IMR-90 (cell line): ENCODE data around the gene P4HA2. TPM values are rescaled to one million over a fixed set of nuclear protein-coding genes. Genes with fewer than 3 reads are reported as not detected.

Experiments used
- ATAC-seq: fragments of 200-7000 bp; cut with Tn5 transposase; 2 replicates; pipeline ENCODE4 v1.9.1; 2020; ENCODE audit warnings: low read depth, mild to moderate bottlenecking, moderate library complexity
- BruUV-seq: library from RNA; stranded (reverse); fragments of 400-500 nt; replicated peaks from 2 replicates; lab custom pipeline; 2021; lab: Mats Ljungman, UMichigan
- CTCF ChIA-PET: fragments of 300-600 bp; formaldehyde crosslinking; extraction: SDS; loops from one replicate; lab custom pipeline; 2021; ENCODE audit warnings: antibody characterized with exemption; lab: Yijun Ruan, JAX
- POLR2A ChIA-PET: fragments of 300-600 bp; sonication (Branson Sonifier 250); formaldehyde crosslinking; loops from one replicate; lab custom pipeline; 2022; ENCODE audit warnings: antibody characterized with exemption; ENCODE audit not compliant: unreplicated experiment; lab: Charles Lee
- DNase-seq: peaks from one replicate; pipeline ENCODE4 v3.0.0; 2013
- H2AFZ ChIP-seq: replicated peaks from 2 replicates; pipeline ENCODE3; 2013; ENCODE audit warnings: low read length, mild to moderate bottlenecking; ENCODE audit not compliant: poor library complexity
- H2AK5ac ChIP-seq: 2 replicates; pipeline ENCODE4 v1.6.1; 2013; ENCODE audit warnings: low read depth, low read length, inconsistent platforms
- H2AK9ac ChIP-seq: replicated peaks from 2 replicates; pipeline ENCODE3; 2013; ENCODE audit warnings: mild to moderate bottlenecking, low read depth, low read length, moderate library complexity; ENCODE audit not compliant: poor library complexity
- H2BK120ac ChIP-seq: 2 replicates; pipeline ENCODE4 v1.6.1; 2013; ENCODE audit warnings: low read depth, low read length, inconsistent platforms
- H2BK15ac ChIP-seq: 3 replicates; pipeline ENCODE4 v1.6.1; 2013; ENCODE audit warnings: low read depth, low read length, inconsistent platforms
- H2BK20ac ChIP-seq: 2 replicates; pipeline ENCODE4 v1.6.1; 2013; ENCODE audit warnings: low read depth, mild to moderate bottlenecking, inconsistent platforms, low read length, moderate library complexity
- H2BK5ac ChIP-seq: 2 replicates; pipeline ENCODE4 v1.6.1; 2013; ENCODE audit warnings: mild to moderate bottlenecking, low read depth, low read length, inconsistent platforms; ENCODE audit not compliant: poor library complexity, severe bottlenecking
- H3K14ac ChIP-seq: replicated peaks from 2 replicates; pipeline ENCODE4 v1.6.1; 2013; ENCODE audit warnings: low read depth, low read length, inconsistent platforms
- H3K18ac ChIP-seq: 2 replicates; pipeline ENCODE4 v1.6.1; 2013; ENCODE audit warnings: low read depth, low read length, control low read depth
- H3K23ac ChIP-seq: 2 replicates; pipeline ENCODE4 v1.6.1; 2013; ENCODE audit warnings: low read depth, low read length, inconsistent platforms
- H3K27ac ChIP-seq: 2 replicates; pipeline ENCODE4 v1.5.1; 2013; ENCODE audit warnings: mild to moderate bottlenecking, control low read depth, low read length; ENCODE audit not compliant: insufficient read depth
- H3K27me3 ChIP-seq: 2 replicates; pipeline ENCODE4 v1.6.1; 2013; ENCODE audit warnings: low read length; ENCODE audit not compliant: control insufficient read depth, insufficient read depth
- H3K36me3 ChIP-seq: 2 replicates; pipeline ENCODE4 v1.6.1; 2013; ENCODE audit warnings: low read length, mixed read lengths; ENCODE audit not compliant: control insufficient read depth, insufficient read depth
- H3K4ac ChIP-seq: 2 replicates; pipeline ENCODE4 v1.6.1; 2013; ENCODE audit warnings: low read depth, low read length, inconsistent platforms
- H3K4me1 ChIP-seq: 2 replicates; pipeline ENCODE4 v1.6.1; 2013; ENCODE audit warnings: low read length, mixed read lengths; ENCODE audit not compliant: control insufficient read depth, insufficient read depth
- H3K4me2 ChIP-seq: 2 replicates; pipeline ENCODE4 v1.6.1; 2013; ENCODE audit warnings: low read depth, mild to moderate bottlenecking, control low read depth, low read length, moderate library complexity
- H3K4me3 ChIP-seq: 2 replicates; pipeline ENCODE4 v1.5.1; 2013; ENCODE audit warnings: low read depth, mild to moderate bottlenecking, control low read depth, low read length, moderate library complexity; ENCODE audit not compliant: insufficient read depth
- H3K56ac ChIP-seq: 2 replicates; pipeline ENCODE4 v1.6.1; 2013; ENCODE audit warnings: low read length, inconsistent platforms; ENCODE audit not compliant: insufficient read depth; ENCODE audit errors: extremely low read depth
- H3K79me1 ChIP-seq, 2 experiments: 2 replicates each; pipeline ENCODE4 v1.6.1; 2013; ENCODE audit warnings: low read length in 2 of 2, inconsistent platforms in 1 of 2, low read depth in 1 of 2
- H3K9ac ChIP-seq: 2 replicates; pipeline ENCODE4 v1.6.1; 2013; ENCODE audit warnings: low read depth, low read length, control low read depth
- H3K9me1 ChIP-seq: 2 replicates; pipeline ENCODE4 v1.6.1; 2013; ENCODE audit warnings: low read length, inconsistent platforms; ENCODE audit not compliant: insufficient read depth
- H3K9me3 ChIP-seq: 2 replicates; pipeline ENCODE4 v1.6.1; 2013; ENCODE audit warnings: low read length; ENCODE audit not compliant: control insufficient read depth, insufficient read depth
- H4K20me1 ChIP-seq: 2 replicates; pipeline ENCODE4 v1.6.1; 2013; ENCODE audit warnings: low read length, inconsistent platforms; ENCODE audit not compliant: insufficient read depth
- H4K5ac ChIP-seq: 2 replicates; pipeline ENCODE4 v1.6.1; 2013; ENCODE audit warnings: mild to moderate bottlenecking, low read depth, low read length, control low read depth
- H4K8ac ChIP-seq, 2 experiments: 2 replicates each; pipeline ENCODE4 v1.6.1; 2013; ENCODE audit warnings: low read depth in 2 of 2, low read length in 2 of 2, control low read depth in 1 of 2, inconsistent platforms in 1 of 2
- H4K91ac ChIP-seq: 2 replicates; pipeline ENCODE4 v1.6.1; 2013; ENCODE audit warnings: low read depth, low read length, inconsistent platforms; ENCODE audit not compliant: insufficient read depth
- BHLHE40 ChIP-seq: fragments of 150-350 bp; IDR thresholded peaks from 2 replicates; pipeline ENCODE4 v1.6.1; 2016; ENCODE audit warnings: mild to moderate bottlenecking, low read depth, low read length
- CEBPB ChIP-seq: IDR thresholded peaks from 2 replicates; pipeline ENCODE4 v1.6.1; 2012; ENCODE audit warnings: low read depth, low read length, improper control_type of control experiment
- CHD1 ChIP-seq: IDR thresholded peaks from 2 replicates; pipeline ENCODE4 v1.6.1; 2012; ENCODE audit warnings: low read depth, low read length, improper control_type of control experiment
- FOS ChIP-seq: fragments of 150-350 bp; IDR thresholded peaks from 2 replicates; pipeline ENCODE4 v1.6.1; 2016; ENCODE audit warnings: low read depth, low read length
- MAFK ChIP-seq: IDR thresholded peaks from 2 replicates; pipeline ENCODE4 v1.6.1; 2012; ENCODE audit warnings: low read depth, low read length, improper control_type of control experiment
- MAZ ChIP-seq: IDR thresholded peaks from 2 replicates; pipeline ENCODE4 v1.6.1; 2012; ENCODE audit warnings: low read depth, mild to moderate bottlenecking, low read length, improper control_type of control experiment, moderate library complexity, borderline replicate concordance
- MXI1 ChIP-seq: IDR thresholded peaks from 2 replicates; pipeline ENCODE4 v1.6.1; 2012; ENCODE audit warnings: low read depth, mild to moderate bottlenecking, low read length, moderate library complexity, borderline replicate concordance
- NFE2L2 ChIP-seq: fragments of 150-350 bp; IDR thresholded peaks from 2 replicates; pipeline ENCODE4 v1.6.1; 2016; ENCODE audit warnings: low read depth, mild to moderate bottlenecking, low read length
- POLR2A ChIP-seq: IDR thresholded peaks from 2 replicates; pipeline ENCODE4 v1.6.1; 2012; ENCODE audit warnings: mild to moderate bottlenecking, low read depth, low read length
- RAD21 ChIP-seq: IDR thresholded peaks from 2 replicates; pipeline ENCODE4 v1.6.1; 2012; ENCODE audit warnings: low read length, improper control_type of control experiment
- RCOR1 ChIP-seq: IDR thresholded peaks from 2 replicates; pipeline ENCODE4 v1.6.1; 2012; ENCODE audit warnings: mild to moderate bottlenecking, low read length, improper control_type of control experiment; ENCODE audit not compliant: insufficient replicate concordance
- SMC3 ChIP-seq: fragments of 150-350 bp; IDR thresholded peaks from 2 replicates; pipeline ENCODE4 v1.6.1; 2016; ENCODE audit warnings: low read depth, mild to moderate bottlenecking, antibody characterized with exemption, low read length, moderate library complexity
- WGBS, 2 experiments: methylation state at CpG; one replicate each; pipeline versions ENCODE4 v1.1.5 to v1.1.7; 2013; ENCODE audit warnings: missing lambda C conversion rate in 2 of 2; ENCODE audit not compliant: insufficient read length in 1 of 2; ENCODE audit errors: extremely low coverage in 2 of 2; 5-methylcytosine and 5-hydroxymethylcytosine counted together
- dilution Hi-C: fragments of 300-500 bp; cut with HindIII; formaldehyde crosslinking; loops from one replicate; pipeline ENCODE4 v1.14.3; 2018; ENCODE audit warnings: low sequenced_read_pairs; ENCODE audit not compliant: unreplicated experiment
- in situ Hi-C: fragments of 300-500 bp; cut with MboI; formaldehyde crosslinking; loops from 3 replicates; pipeline ENCODE4 v1.14.3; 2019; ENCODE audit warnings: low sequenced_read_pairs, inconsistent platforms, mixed read lengths
- intact Hi-C: fragments of 100-400 bp; cut with micrococcal nuclease; formaldehyde crosslinking; loops from 2 replicates; pipeline ENCODE4 v1.10.0; 2022
- polyA plus RNA-seq, 3 experiments: library from polyadenylated mRNA; depleted of rRNA; stranded (reverse); fragments of >200 nt; gene quantifications; 2 replicates each; pipeline ENCODE4 v1.2.3, GENCODE V29; 2012; ENCODE audit warnings: low replicate concordance in 1 of 3
- total RNA-seq: library from RNA; depleted of rRNA; stranded (reverse); fragments of >200 nt; gene quantifications from 2 replicates; pipeline ENCODE4 v1.2.3, GENCODE V29; 2012
- TF ChIP-seq, protein P1 (sequence below): fragments of 150-350 bp; IDR thresholded peaks from 2 replicates; pipeline ENCODE4 v1.6.1; 2016; ENCODE audit warnings: low read depth, mild to moderate bottlenecking, low read length, moderate library complexity, borderline replicate concordance
- TF ChIP-seq, protein P2 (sequence below): fragments of 150-350 bp; IDR thresholded peaks from 2 replicates; pipeline ENCODE4 v1.6.1; 2017; ENCODE audit warnings: mild to moderate bottlenecking, antibody characterized with exemption, low read length, low read depth
- TF ChIP-seq, protein P3 (sequence below): conservative IDR thresholded peaks from 2 replicates; pipeline ENCODE4 v1.5.1; 2012; ENCODE audit warnings: mild to moderate bottlenecking, low read depth, low read length, improper control_type of control experiment

P4HA2 gene
- total and polyA plus RNA-seq, 2 of the 4 experiments (the other 2 are of a cell fraction) = 186 to 225 TPM

DNA sequence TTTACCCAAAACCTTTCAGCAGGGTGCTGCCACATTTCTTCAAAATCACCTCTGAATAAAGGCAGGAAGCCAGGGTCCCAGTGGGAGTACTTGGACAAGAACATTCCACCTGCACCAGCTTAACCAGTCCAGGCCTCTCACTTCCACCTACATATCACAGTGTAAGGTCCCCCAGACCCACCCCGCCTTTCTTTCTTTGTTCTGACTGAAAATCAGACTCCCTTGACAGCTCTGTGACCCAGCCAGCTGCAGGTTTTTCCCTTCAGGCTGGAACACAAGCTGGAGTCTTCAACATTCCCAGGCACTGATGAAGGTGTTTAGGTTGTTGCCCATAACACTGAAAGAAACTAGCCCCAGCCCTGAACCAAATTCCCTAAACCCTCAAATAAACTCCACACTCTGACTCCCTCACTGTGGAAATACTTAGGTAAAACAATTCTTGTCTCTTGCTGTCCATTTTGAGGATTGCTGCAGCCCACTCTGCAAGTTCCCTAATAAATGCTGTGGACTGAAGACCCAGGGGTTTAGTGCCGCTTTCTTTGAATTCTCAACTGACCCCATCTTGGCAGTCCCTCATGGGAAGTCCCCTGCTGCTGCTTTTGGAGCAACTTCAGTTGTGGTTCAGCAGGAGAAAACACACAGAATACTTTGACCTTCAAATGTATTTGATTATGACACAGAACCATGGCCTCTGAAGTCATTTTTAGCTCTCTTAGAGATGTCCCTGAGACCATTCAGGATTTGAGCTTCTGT is 24.8 kb downstream of the P4HA2 start:
- H2BK120ac ChIP-seq = no peak overlapping the region
- peak; percentile 20 for DNase-seq
- H3K23ac ChIP-seq = no peak overlapping the region
- no peak overlapping the region for H3K4me3 ChIP-seq
- no peak overlapping the region for H3K9ac ChIP-seq
- no peak overlapping the region for H4K5ac ChIP-seq
- no peak overlapping the region for H2BK15ac ChIP-seq
- H2AK9ac ChIP-seq = no peak overlapping the region
- ChIA-PET CTCF (interaction anchor here (1.1 to 1.4 kb wide), 2 partner anchors 13 to 35 kb away, joined by 3 to 7 read pairs; no protein-coding TSS in a partner anchor), POLR2A (no interaction called here)
- no peak overlapping the region for H3K4ac ChIP-seq
- in situ Hi-C loops (no loop called here), dilution Hi-C loops (no loop called here), intact Hi-C loops (no loop called here)
- no peak overlapping the region for H2AFZ ChIP-seq
- no peak overlapping the region for H3K14ac ChIP-seq
- no peak overlapping the region for H3K27ac ChIP-seq
- H4K20me1 ChIP-seq = no peaks in the 10 kb centered on the region; the same call in 1 of the 2 replicates
- H3K27me3 ChIP-seq = no peaks in the 10 kb centered on the region
- H3K4me1 ChIP-seq = no peaks in the 10 kb centered on the region; the same call in 1 of the 2 replicates
- no peak overlapping the region for H2AK5ac ChIP-seq
- BruUV-seq = no TSS peak
- ATAC-seq = no peak
- H3K79me1 ChIP-seq = peaks cover 16 to 26% of the 10 kb centered on the region in 2 experiments
- H3K18ac ChIP-seq = no peak overlapping the region
- H4K8ac ChIP-seq = no peak overlapping the region
- no peak overlapping the region for H3K56ac ChIP-seq
- peaks cover 25% of the 10 kb centered on the region for H3K9me1 ChIP-seq
- 100% methylated on average over 1 of the region's 2 CpGs; no CpG with 5 or more reads in 1 of the 2 experiments for WGBS, 2 experiments
- no peaks in the 10 kb centered on the region for H3K9me3 ChIP-seq
- H3K4me2 ChIP-seq = no peak overlapping the region
- H3K36me3 ChIP-seq = peaks cover 67% of the 10 kb centered on the region
- no peak overlapping the region for H4K91ac ChIP-seq
- no peak overlapping the region for H2BK5ac ChIP-seq
- H2BK20ac ChIP-seq = no peak overlapping the region
- TF ChIP-seq RAD21 = no peak
- TF ChIP-seq, protein P1, sequence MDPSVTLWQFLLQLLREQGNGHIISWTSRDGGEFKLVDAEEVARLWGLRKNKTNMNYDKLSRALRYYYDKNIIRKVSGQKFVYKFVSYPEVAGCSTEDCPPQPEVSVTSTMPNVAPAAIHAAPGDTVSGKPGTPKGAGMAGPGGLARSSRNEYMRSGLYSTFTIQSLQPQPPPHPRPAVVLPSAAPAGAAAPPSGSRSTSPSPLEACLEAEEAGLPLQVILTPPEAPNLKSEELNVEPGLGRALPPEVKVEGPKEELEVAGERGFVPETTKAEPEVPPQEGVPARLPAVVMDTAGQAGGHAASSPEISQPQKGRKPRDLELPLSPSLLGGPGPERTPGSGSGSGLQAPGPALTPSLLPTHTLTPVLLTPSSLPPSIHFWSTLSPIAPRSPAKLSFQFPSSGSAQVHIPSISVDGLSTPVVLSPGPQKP = no peak
- no peak for TF ChIP-seq MAZ
- TF ChIP-seq RCOR1 = no peak
- TF ChIP-seq CEBPB = no peak
- TF ChIP-seq CHD1 = no peak
- TF ChIP-seq POLR2A = no peak
- TF ChIP-seq MXI1 = no peak
- no peak for TF ChIP-seq FOS
- TF ChIP-seq SMC3 = no peak
- TF ChIP-seq, protein P2, sequence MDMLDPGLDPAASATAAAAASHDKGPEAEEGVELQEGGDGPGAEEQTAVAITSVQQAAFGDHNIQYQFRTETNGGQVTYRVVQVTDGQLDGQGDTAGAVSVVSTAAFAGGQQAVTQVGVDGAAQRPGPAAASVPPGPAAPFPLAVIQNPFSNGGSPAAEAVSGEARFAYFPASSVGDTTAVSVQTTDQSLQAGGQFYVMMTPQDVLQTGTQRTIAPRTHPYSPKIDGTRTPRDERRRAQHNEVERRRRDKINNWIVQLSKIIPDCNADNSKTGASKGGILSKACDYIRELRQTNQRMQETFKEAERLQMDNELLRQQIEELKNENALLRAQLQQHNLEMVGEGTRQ = no peak
- TF ChIP-seq BHLHE40 = no peak
- no peak for TF ChIP-seq MAFK
- TF ChIP-seq, protein P3, sequence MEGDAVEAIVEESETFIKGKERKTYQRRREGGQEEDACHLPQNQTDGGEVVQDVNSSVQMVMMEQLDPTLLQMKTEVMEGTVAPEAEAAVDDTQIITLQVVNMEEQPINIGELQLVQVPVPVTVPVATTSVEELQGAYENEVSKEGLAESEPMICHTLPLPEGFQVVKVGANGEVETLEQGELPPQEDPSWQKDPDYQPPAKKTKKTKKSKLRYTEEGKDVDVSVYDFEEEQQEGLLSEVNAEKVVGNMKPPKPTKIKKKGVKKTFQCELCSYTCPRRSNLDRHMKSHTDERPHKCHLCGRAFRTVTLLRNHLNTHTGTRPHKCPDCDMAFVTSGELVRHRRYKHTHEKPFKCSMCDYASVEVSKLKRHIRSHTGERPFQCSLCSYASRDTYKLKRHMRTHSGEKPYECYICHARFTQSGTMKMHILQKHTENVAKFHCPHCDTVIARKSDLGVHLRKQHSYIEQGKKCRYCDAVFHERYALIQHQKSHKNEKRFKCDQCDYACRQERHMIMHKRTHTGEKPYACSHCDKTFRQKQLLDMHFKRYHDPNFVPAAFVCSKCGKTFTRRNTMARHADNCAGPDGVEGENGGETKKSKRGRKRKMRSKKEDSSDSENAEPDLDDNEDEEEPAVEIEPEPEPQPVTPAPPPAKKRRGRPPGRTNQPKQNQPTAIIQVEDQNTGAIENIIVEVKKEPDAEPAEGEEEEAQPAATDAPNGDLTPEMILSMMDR = no peak
- no peak for TF ChIP-seq NFE2L2
